GM23248 (cell line): ENCODE data around the gene CHAF1A.

Experiments used
- EZH2 ChIP-seq: fragments of 200-600 bp; sonication (generic); IDR thresholded peaks from 2 replicates; pipeline ENCODE4 v1.6.1; 2018; ENCODE audit warnings: antibody characterized with exemption, mild to moderate bottlenecking; ENCODE audit not compliant: insufficient read depth, poor library complexity, severe bottlenecking
- EZH2phosphoT487 ChIP-seq: fragments of 200-600 bp; sonication (generic); IDR thresholded peaks from 2 replicates; pipeline ENCODE4 v1.6.1; 2018; ENCODE audit warnings: antibody characterized with exemption, moderate library complexity, mild to moderate bottlenecking, low read depth; ENCODE audit not compliant: insufficient read depth

DNA sequence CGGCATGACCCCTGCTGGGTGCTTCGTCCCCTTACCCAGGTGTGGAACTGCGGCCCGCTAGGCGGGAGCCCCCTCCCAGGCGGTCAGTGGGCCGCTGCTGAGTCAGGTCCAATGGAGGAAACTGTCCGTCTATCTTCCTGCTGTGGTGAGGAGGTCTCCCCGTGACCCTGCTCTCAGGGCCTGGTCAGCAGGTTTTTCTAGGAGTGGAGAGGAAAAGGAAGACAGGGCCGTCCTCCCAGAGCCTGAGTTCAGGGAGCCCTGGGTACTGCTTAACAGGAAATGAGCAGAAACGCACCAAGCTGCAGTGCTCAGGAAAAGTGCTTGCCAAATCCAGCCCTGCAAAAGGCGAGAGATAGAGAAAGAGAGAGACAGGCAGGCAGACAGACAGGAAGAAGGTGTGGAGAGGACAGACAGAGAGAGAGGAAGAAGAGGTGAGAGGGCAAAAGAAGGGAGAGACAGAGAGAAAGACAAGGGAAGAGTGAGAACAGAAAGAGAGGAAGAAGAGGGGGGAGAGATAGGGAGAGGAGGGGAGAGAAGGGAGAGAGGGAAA, 12.3 kb upstream of the CHAF1A start:
- TF ChIP-seq EZH2, result no peak
- no peak for TF ChIP-seq EZH2phosphoT487
